ENCODE results near the gene NGEF. TPM values are rescaled to one million over a fixed set of nuclear protein-coding genes. Genes with fewer than 3 reads are reported as not detected.
"Not testable (repeated sequence)": the region's sequence is repeated elsewhere in the genome, so short reads cannot be mapped to it uniquely, and the experiment has no call there.

The NGEF gene
- polyA plus RNA-seq, 1 donor from 2014 or later: not detected

DNA sequence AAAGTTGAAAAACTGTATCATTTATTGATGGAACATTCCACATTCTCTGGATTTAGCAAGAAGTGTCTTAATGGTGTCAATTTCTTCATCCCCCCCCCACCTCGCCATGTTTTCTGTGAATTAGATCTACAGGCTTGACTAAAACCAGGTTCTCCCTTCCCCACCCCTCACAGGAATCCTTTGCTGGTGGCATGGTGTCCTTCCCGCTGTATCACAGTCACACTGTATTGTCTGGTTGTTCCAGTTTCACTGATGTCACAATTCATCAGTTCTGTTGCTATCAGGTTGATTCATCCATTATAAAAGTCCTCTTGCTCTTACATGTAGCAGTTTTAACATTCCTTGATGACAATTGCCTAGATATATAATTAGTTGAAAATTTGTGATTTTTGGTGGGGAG lies 149.1 kb downstream of the NGEF start:
- no peaks in the 10 kb centered on the region for H3K27me3 Mint-ChIP-seq
- no peak overlapping the region for H3K27ac Mint-ChIP-seq
- H3K9me3 Mint-ChIP-seq: no peaks in the 10 kb centered on the region
- no peak overlapping the region for H3K4me3 Mint-ChIP-seq
- H3K36me3 Mint-ChIP-seq: peaks cover 2% of the 10 kb centered on the region
- H3K4me1 Mint-ChIP-seq: no peaks in the 10 kb centered on the region

DNA sequence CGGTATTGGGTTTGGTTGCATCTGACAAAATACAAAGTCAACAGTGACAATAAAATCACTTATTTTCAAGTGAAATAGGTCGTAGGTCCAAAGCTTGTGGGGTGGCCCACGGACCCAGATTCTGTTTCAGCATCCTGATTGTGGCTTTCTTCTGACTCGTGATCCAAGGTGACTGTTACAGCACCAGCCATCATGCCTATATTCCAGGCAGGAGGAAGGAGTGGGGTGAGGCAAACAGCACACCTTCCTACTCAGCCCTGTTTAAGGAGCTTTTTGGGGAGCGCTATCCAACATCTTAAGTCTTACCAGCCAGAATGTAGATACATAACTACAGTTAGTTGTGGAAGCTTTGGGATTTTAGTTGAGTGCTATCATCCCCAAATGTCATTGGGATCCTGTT lies 151.7 kb downstream of the NGEF start:
- Mint-ChIP-seq H3K9me3 (no peaks in the 10 kb centered on the region), H3K27me3 (no peaks in the 10 kb centered on the region), H3K36me3 (peaks cover 2% of the 10 kb centered on the region), H3K4me3 (no peak overlapping the region), H3K4me1 (no peaks in the 10 kb centered on the region), H3K27ac (no peak overlapping the region)

GRCh38 chr2:232860593-232861241 lies 152.3 kb downstream of the NGEF start:
- peaks cover 2% of the 10 kb centered on the region for H3K36me3 Mint-ChIP-seq
- H3K27me3 Mint-ChIP-seq: no peaks in the 10 kb centered on the region
- no peak overlapping the region for H3K4me3 Mint-ChIP-seq
- no peak overlapping the region for H3K27ac Mint-ChIP-seq
- H3K4me1 Mint-ChIP-seq: no peaks in the 10 kb centered on the region
- no peaks in the 10 kb centered on the region for H3K9me3 Mint-ChIP-seq

DNA sequence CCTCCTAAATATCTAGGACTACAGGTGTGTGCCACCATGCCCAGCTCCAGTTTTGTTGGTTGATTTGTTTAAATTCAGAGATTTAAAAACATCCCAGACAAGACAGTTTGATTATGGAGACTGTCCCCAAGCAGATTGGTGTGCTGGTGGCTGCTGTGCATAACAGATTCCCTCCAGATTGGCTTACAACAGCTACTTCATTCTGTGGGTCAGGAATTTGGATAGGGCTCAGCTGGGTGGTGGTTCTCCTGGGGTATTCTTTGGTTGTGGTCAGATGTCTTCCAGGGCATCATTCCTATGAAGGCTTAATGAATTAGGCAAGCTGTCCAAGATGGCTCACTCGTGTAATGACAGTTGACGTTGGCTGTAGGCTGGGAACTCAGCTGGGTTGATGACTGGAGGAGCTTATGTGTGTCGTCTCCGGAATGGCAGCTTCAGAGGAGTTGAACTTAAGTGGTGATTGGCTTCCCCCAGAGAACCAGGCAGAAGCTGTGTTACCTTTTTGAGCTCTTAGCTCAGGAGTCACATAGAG lies 153.6 kb downstream of the NGEF start:
- no peaks in the 10 kb centered on the region for H3K4me1 Mint-ChIP-seq
- peaks cover 3% of the 10 kb centered on the region for H3K36me3 Mint-ChIP-seq
- no peak overlapping the region for H3K4me3 Mint-ChIP-seq
- no peaks in the 10 kb centered on the region for H3K9me3 Mint-ChIP-seq
- H3K27ac Mint-ChIP-seq: peak overlapping the region in 1 of 3 donors; percentile 43
- no peaks in the 10 kb centered on the region for H3K27me3 Mint-ChIP-seq

DNA sequence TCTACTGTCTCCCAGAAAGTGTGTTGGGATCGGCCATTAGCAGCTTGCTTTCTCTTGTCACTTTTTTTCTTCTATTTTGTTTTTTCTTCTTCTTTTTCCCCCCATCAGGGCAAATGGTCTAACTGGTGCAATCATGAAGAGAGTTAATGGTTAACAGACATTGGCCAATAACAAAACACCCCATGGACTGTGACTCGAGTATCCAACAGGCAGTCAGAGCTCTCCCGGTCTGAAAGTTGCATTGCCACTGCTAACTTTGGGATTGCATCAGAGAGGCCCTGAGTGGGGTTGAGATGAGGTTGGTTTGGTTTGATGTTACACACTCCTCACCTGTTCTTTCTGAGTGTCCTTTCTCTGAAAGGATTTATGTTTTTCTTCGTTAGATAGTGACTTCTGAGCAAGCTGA lies 155.9 kb downstream of the NGEF start:
- no peaks in the 10 kb centered on the region for H3K4me1 Mint-ChIP-seq
- H3K27ac Mint-ChIP-seq: no peak overlapping the region

GRCh38 chr2:232854082-232854481 lies 159.0 kb downstream of the NGEF start:
- no peak overlapping the region for H3K27ac Mint-ChIP-seq

More for the DNA sequence above, 155.9 kb downstream of the NGEF start:
- no peaks in the 10 kb centered on the region for H3K27me3 Mint-ChIP-seq
- no peaks in the 10 kb centered on the region for H3K9me3 Mint-ChIP-seq
- H3K4me3 Mint-ChIP-seq: no peak overlapping the region
- H3K36me3 Mint-ChIP-seq: peaks cover 3% of the 10 kb centered on the region

DNA sequence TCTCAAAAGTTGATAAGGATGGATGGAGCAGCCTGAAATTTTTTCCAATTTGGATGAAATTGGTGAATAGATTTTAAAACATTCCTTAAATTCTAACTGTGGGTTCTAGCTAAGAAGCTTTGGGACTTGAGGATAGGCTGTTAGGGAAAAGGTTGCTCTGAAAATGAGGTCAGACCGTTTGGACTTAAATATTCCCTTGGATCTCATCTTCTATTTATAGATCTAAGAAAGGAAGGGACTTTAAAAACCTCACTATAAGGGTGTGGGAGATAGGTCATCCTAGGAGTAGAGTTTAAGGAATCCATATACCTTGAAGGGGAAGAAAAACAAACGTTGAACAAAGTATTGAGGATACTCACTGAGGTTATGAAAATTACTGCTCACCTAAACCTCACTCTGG lies 160.4 kb downstream of the NGEF start:
- H3K4me3 Mint-ChIP-seq: no peak overlapping the region
- peak overlapping the region in 1 of 3 donors; percentile 16 for H3K27ac Mint-ChIP-seq
- H3K27me3 Mint-ChIP-seq: no peaks in the 10 kb centered on the region
- H3K36me3 Mint-ChIP-seq: peaks cover 7% of the 10 kb centered on the region
- H3K9me3 Mint-ChIP-seq: no peaks in the 10 kb centered on the region
- H3K4me1 Mint-ChIP-seq: no peaks in the 10 kb centered on the region

More at GRCh38 chr2:232854082-232854481, 159.0 kb downstream of the NGEF start:
- Mint-ChIP-seq H3K4me1 (no peaks in the 10 kb centered on the region), H3K9me3 (no peaks in the 10 kb centered on the region), H3K36me3 (peaks cover 7% of the 10 kb centered on the region), H3K4me3 (no peak overlapping the region), H3K27me3 (no peaks in the 10 kb centered on the region)

GRCh38 chr2:232852081-232852480 lies 161.0 kb downstream of the NGEF start:
- H3K4me1 Mint-ChIP-seq, H3K36me3 Mint-ChIP-seq, H3K27me3 Mint-ChIP-seq, H3K9me3 Mint-ChIP-seq, H3K27ac Mint-ChIP-seq, H3K4me3 Mint-ChIP-seq: not testable (repeated sequence)

- Mint-ChIP-seq H3K9me3 (no peaks in the 10 kb centered on the region), H3K4me1 (no peaks in the 10 kb centered on the region), H3K36me3 (peaks cover 4% of the 10 kb centered on the region)
Observed at GRCh38 chr2:232850039-232850438, 163.0 kb downstream of the NGEF start.

DNA sequence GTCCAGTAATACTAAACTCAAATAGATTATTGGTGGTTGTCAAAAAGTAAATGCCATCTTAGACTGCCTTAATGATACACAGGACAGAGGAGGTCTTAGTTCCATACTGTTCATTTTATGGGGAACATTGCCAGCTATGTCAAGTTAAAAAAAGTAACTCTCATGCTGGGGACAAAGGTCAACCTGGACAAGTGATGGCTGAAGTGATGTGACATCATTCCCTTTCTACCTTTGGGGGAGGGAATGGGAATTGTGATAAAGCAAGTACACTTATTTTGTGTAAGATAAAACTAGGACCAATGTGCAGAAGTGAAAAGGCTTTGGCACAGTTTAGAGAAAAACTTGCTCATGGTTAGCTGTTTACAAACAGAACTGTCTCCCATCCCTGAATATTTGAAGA lies 167.0 kb downstream of the NGEF start:
- no peak overlapping the region for H3K4me3 Mint-ChIP-seq

More at GRCh38 chr2:232850039-232850438, 163.0 kb downstream of the NGEF start:
- peak overlapping the region in 1 of 3 donors; percentile 16 for H3K27ac Mint-ChIP-seq
- no peaks in the 10 kb centered on the region for H3K27me3 Mint-ChIP-seq
- H3K4me3 Mint-ChIP-seq: no peak overlapping the region

GRCh38 chr2:232843834-232844233 lies 169.2 kb downstream of the NGEF start:
- Mint-ChIP-seq H3K36me3 (peaks cover 7% of the 10 kb centered on the region), H3K27ac (no peak overlapping the region), H3K9me3 (no peaks in the 10 kb centered on the region), H3K4me3 (no peak overlapping the region), H3K27me3 (no peaks in the 10 kb centered on the region), H3K4me1 (peaks cover 9 to 12% (median 11%) of the 10 kb centered on the region in 3 donors)

More for the DNA sequence above, 167.0 kb downstream of the NGEF start:
- no peak overlapping the region for H3K27ac Mint-ChIP-seq
- peaks cover 4% of the 10 kb centered on the region for H3K36me3 Mint-ChIP-seq
- no peaks in the 10 kb centered on the region for H3K9me3 Mint-ChIP-seq
- H3K27me3 Mint-ChIP-seq: no peaks in the 10 kb centered on the region
- H3K4me1 Mint-ChIP-seq: peaks cover 0 to 2% (median 0%) of the 10 kb centered on the region in 3 donors

DNA sequence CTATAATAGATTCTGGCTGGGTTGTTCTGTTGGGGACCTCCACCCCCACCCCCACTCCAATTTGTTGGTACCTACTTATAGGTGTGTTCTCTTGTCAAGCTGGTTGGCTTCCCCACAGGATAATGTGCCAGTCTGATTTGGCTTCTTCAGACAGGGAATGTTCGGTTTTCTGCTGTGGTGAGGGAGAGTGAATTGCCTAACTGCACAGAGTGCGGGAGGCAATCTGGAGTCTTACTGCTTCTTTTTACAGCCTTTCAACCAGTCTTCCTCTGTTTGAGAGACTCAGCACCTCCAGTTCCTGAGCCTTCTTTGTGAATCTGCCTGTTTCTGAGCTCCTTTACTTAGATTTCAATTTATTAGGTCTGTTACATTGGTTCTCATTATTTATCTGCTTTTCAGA lies 170.4 kb downstream of the NGEF start:
- Mint-ChIP-seq H3K36me3 (peaks cover 7% of the 10 kb centered on the region), H3K9me3 (no peaks in the 10 kb centered on the region), H3K27ac (no peak overlapping the region), H3K27me3 (no peaks in the 10 kb centered on the region), H3K4me3 (no peak overlapping the region), H3K4me1 (peaks cover 20 to 23% (median 23%) of the 10 kb centered on the region in 3 donors)

- peaks cover 10% of the 10 kb centered on the region for H3K36me3 Mint-ChIP-seq
Observed at GRCh38 chr2:232839411-232840079, 173.5 kb downstream of the NGEF start.

GRCh38 chr2:232838406-232838874 lies 174.6 kb downstream of the NGEF start:
- Mint-ChIP-seq H3K4me3 (peak overlapping the region in 3 of 4 donors; percentile 22 to 89 (median 79)), H3K4me1 (peaks cover 21 to 28% (median 26%) of the 10 kb centered on the region in 3 donors), H3K27me3 (no peaks in the 10 kb centered on the region), H3K27ac (peak overlapping the region; percentile 8 to 91 (median 85)), H3K36me3 (peaks cover 14% of the 10 kb centered on the region), H3K9me3 (no peaks in the 10 kb centered on the region)

More at GRCh38 chr2:232839411-232840079, 173.5 kb downstream of the NGEF start:
- Mint-ChIP-seq H3K27me3 (no peaks in the 10 kb centered on the region), H3K4me3 (no peak overlapping the region), H3K4me1 (peaks cover 21 to 28% (median 28%) of the 10 kb centered on the region in 3 donors), H3K27ac (peak overlapping the region in 2 of 3 donors; percentile 5 to 65), H3K9me3 (no peaks in the 10 kb centered on the region)

DNA sequence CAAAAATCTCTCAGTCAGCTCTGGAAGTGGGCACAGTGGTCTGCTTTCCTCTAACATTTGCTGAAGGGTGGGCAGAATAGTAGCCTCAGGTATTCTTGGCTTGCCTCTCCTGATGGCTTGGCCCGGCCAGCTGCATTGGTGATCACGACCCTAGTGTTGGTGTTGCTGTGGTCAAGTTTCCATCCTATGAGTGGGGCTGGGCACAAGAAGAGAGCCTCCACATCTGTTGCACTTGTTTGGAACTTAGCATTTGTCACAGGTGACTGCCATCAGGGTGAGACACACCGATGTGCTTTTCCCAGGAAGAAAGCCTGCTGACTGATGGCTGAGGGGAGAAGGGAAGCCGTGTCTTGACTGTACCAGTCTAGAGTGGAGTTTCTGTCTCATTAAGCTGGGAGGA lies 176.1 kb downstream of the NGEF start:
- H3K36me3 Mint-ChIP-seq: peaks cover 21% of the 10 kb centered on the region
- no peaks in the 10 kb centered on the region for H3K9me3 Mint-ChIP-seq
- H3K27me3 Mint-ChIP-seq: no peaks in the 10 kb centered on the region
- H3K27ac Mint-ChIP-seq: peak overlapping the region in 2 of 3 donors; percentile 54 to 69
- H3K4me3 Mint-ChIP-seq: peak overlapping the region in 1 of 4 donors; percentile 49
- H3K4me1 Mint-ChIP-seq: peaks cover 21 to 28% (median 26%) of the 10 kb centered on the region in 3 donors

All from IgD-negative memory B cell (primary cell).